H1 (cell line): ENCODE results near the gene WEE2. TPM values are rescaled to one million over a fixed set of nuclear protein-coding genes. Genes with fewer than 3 reads are reported as not detected.

ENCODE experiments used
- CBX5 ChIP-seq: fragments of 300-800, 300-1000 bp; sonication (generic); IDR thresholded peaks from 2 replicates; pipeline ENCODE4 v1.7.1; 2016; ENCODE audit warnings: antibody characterized with exemption, low read length, low read depth
- FOSL1 ChIP-seq: IDR thresholded peaks from 2 replicates; pipeline ENCODE4 v1.6.1; 2011; ENCODE audit warnings: mild to moderate bottlenecking, low read depth, low read length, moderate library complexity; ENCODE audit not compliant: insufficient read depth
- PHF8 ChIP-seq: fragments of 200-600 bp; sonication (generic); conservative IDR thresholded peaks from 2 replicates; pipeline ENCODE4 v1.7.1; 2012; ENCODE audit warnings: low read depth, mild to moderate bottlenecking, inconsistent platforms, low read length, moderate library complexity
- POLR2AphosphoS5 ChIP-seq: IDR thresholded peaks from 2 replicates; pipeline ENCODE4 v1.6.1; 2011; ENCODE audit warnings: low read depth, low read length
- polyA plus RNA-seq, 7 experiments: library from polyadenylated mRNA; depleted of rRNA in 3 of 7; stranded (reverse) in 5 of 7; unstranded in 2 of 7; fragments of >200 nt in 5 of 7; fragments of 200-250 nt in 2 of 7; gene quantifications; 1 replicate in 5 of 7; 2 replicates in 1 of 7; 4 replicates in 1 of 7; pipeline versions ENCODE4 v1.2.1 to v1.2.3, GENCODE V29; 2011 to 2013; ENCODE audit warnings: missing spikeins in 2 of 7, mixed read lengths in 2 of 7
- total RNA-seq: library from RNA; stranded (reverse); fragmentation: NEBNext Ultra II Directional; extraction: Animal tissue kit (Norgen Biotek cat#: 25700); gene quantifications from 2 replicates; pipeline ENCODE4 v1.2.1, GENCODE V29; 2021

The WEE2 gene
- total and polyA plus RNA-seq, 2 of the 8 experiments (the other 6 are each of a cell fraction or from before 2014, with no cell fraction given) = 0.02 TPM; not detected in 1

- no peak for TF ChIP-seq CBX5
- TF ChIP-seq POLR2AphosphoS5 = no peak
- TF ChIP-seq PHF8 = no peak
- no peak for TF ChIP-seq FOSL1
Measured at GRCh38 chr7:141675436-141676215, 32.5 kb upstream of the WEE2 start (continued).
